Measurements from ENCODE around the gene ZNF331. TPM values are rescaled to one million over a fixed set of nuclear protein-coding genes. Genes with fewer than 3 reads are reported as not detected.

Gene ZNF331
- total RNA-seq, 1 experiment from 2014 or later: 25.0 TPM

GRCh38 chr19:53598361-53598760, 60.4 kb downstream of the ZNF331 start:
- ChIA-PET POLR2A (no interaction called here), CTCF (interaction anchor here (0.6 kb wide), 1 partner anchor 178 kb away, joined by 3 read pairs; no protein-coding TSS in a partner anchor)
- Histone ChIP-seq H3K4me3 (ENCODE audit: low read depth in 2 of 2, low read length in 2 of 2) (no peak overlapping the region), H3K36me3 (ENCODE audit: control insufficient read depth, insufficient read depth, low read length) (no peaks in the 10 kb centered on the region), H3K27me3 (ENCODE audit: control insufficient read depth, insufficient read depth, low read length) (no peaks in the 10 kb centered on the region), H3K27ac (ENCODE audit: low read length) (no peak overlapping the region; the same call in 1 of the 2 replicates), H3K4me1 (ENCODE audit: control insufficient read depth, insufficient read depth, low read length) (no peaks in the 10 kb centered on the region), H3K9me3 (ENCODE audit: control insufficient read depth, insufficient read depth, low read depth, low read length) (no peaks in the 10 kb centered on the region)
- DNase-seq (ENCODE audit: low read depth, low spot score) (no peak), ATAC-seq (no peak)
- BruUV-seq (replicated peaks): no TSS peak
- intact Hi-C loops (cut with micrococcal nuclease; ENCODE audit: unreplicated experiment): loop anchor here (10.0 kb wide), 1 partner anchor 146 kb away; no protein-coding TSS in a partner anchor
- no peak for TF ChIP-seq REST (IDR thresholded peaks at IDR 0.05; ENCODE audit: insufficient read depth in 1 of 2, low read depth in 2 of 2, low read length in 1 of 2)
- TF ChIP-seq POLR2AphosphoS5 (IDR thresholded peaks at IDR 0.05; ENCODE audit: low read depth, low read length): no peak
- TF ChIP-seq TCF7L2 (IDR thresholded peaks at IDR 0.05; ENCODE audit: low read depth, low read length): no peak
- TF ChIP-seq CTCF (IDR thresholded peaks at IDR 0.05): no peak
- TF ChIP-seq SIN3A (IDR thresholded peaks at IDR 0.05; ENCODE audit: borderline replicate concordance, insufficient read depth, low read depth, low read length): no peak
- in situ Hi-C loops (cut with HindIII; ENCODE audit: low pct_unique_long_range_greater_than_20kb, low sequenced_read_pairs): no loop called here

GRCh38 chr19:53600217-53600616, 62.3 kb downstream of the ZNF331 start:
- no peak for TF ChIP-seq POLR2AphosphoS5 (IDR thresholded peaks at IDR 0.05; ENCODE audit: low read depth, low read length)
- ChIA-PET CTCF (interaction anchor here (0.7 kb wide), 1 partner anchor 25 kb away, joined by 10 read pairs; no protein-coding TSS in a partner anchor), POLR2A (interaction anchor here (0.5 to 0.6 kb wide), 2 partner anchors 54 to 165 kb away, joined by 3 to 5 read pairs; no protein-coding TSS in a partner anchor)
- Histone ChIP-seq H3K36me3 (ENCODE audit: control insufficient read depth, insufficient read depth, low read length) (no peaks in the 10 kb centered on the region), H3K27ac (ENCODE audit: low read length) (no peak overlapping the region), H3K4me3 (ENCODE audit: low read depth in 2 of 2, low read length in 2 of 2) (no peak overlapping the region), H3K9me3 (ENCODE audit: control insufficient read depth, insufficient read depth, low read depth, low read length) (no peaks in the 10 kb centered on the region), H3K4me1 (ENCODE audit: control insufficient read depth, insufficient read depth, low read length) (no peaks in the 10 kb centered on the region), H3K27me3 (ENCODE audit: control insufficient read depth, insufficient read depth, low read length) (no peaks in the 10 kb centered on the region)
- no peak for ATAC-seq
- no TSS peak for BruUV-seq (replicated peaks)
- in situ Hi-C loops (cut with HindIII; ENCODE audit: low pct_unique_long_range_greater_than_20kb, low sequenced_read_pairs) (no loop called here), intact Hi-C loops (cut with micrococcal nuclease; ENCODE audit: unreplicated experiment) (no loop called here)
- DNase-seq (ENCODE audit: low read depth, low spot score): no peak

GRCh38 chr19:53606031-53606430, 68.1 kb downstream of the ZNF331 start:
- H3K9me3 ChIP-seq (ENCODE audit: control insufficient read depth, insufficient read depth, low read depth, low read length): no peaks in the 10 kb centered on the region
- in situ Hi-C loops (cut with HindIII; ENCODE audit: low pct_unique_long_range_greater_than_20kb, low sequenced_read_pairs): no loop called here

More at GRCh38 chr19:53606031-53606430, 68.1 kb downstream of the ZNF331 start:
- no TSS peak for BruUV-seq (replicated peaks)
- DNase-seq (ENCODE audit: low read depth, low spot score) (no peak), ATAC-seq (peak; percentile 33; the same call in 1 of the 2 replicates)
- H3K27me3 ChIP-seq (ENCODE audit: control insufficient read depth, insufficient read depth, low read length): no peaks in the 10 kb centered on the region
- ChIA-PET CTCF (no interaction called here), POLR2A (no interaction called here)
- no peak overlapping the region for H3K4me3 ChIP-seq (ENCODE audit: low read depth in 2 of 2, low read length in 2 of 2)
- H3K36me3 ChIP-seq (ENCODE audit: control insufficient read depth, insufficient read depth, low read length): no peaks in the 10 kb centered on the region
- intact Hi-C loops (cut with micrococcal nuclease; ENCODE audit: unreplicated experiment): no loop called here
- no peak for TF ChIP-seq CTCF (IDR thresholded peaks at IDR 0.05)
- TF ChIP-seq TCF7L2 (IDR thresholded peaks at IDR 0.05; ENCODE audit: low read depth, low read length): no peak
- TF ChIP-seq SIN3A (IDR thresholded peaks at IDR 0.05; ENCODE audit: borderline replicate concordance, insufficient read depth, low read depth, low read length): no peak
- no peak for TF ChIP-seq REST (IDR thresholded peaks at IDR 0.05; ENCODE audit: insufficient read depth in 1 of 2, low read depth in 2 of 2, low read length in 1 of 2)
- no peak overlapping the region for H3K27ac ChIP-seq (ENCODE audit: low read length)
- no peaks in the 10 kb centered on the region for H3K4me1 ChIP-seq (ENCODE audit: control insufficient read depth, insufficient read depth, low read length)

Data from Panc1 (cell line).